Measurements from ENCODE around the gene TUT4. TPM values are rescaled to one million over a fixed set of nuclear protein-coding genes. Genes with fewer than 3 reads are reported as not detected.

TUT4 gene
- total and polyA plus RNA-seq, 2 experiments from 2014 or later: 69.9 to 116 TPM

GRCh38 chr1:52469108-52469507 lies 83.8 kb downstream of the TUT4 start:
- no peaks in the 10 kb centered on the region for H3K27me3 Mint-ChIP-seq (ENCODE audit: insufficient read depth, low read depth, poor library complexity)
- no peaks in the 10 kb centered on the region for H3K4me1 Mint-ChIP-seq
- TF ChIP-seq EZH2phosphoT487 (IDR thresholded peaks at IDR 0.05; ENCODE audit: unreplicated experiment) (no peak), ZNF462 (CRISPR knock-in tag; IDR thresholded peaks at IDR 0.05) (no peak), ZNF331 (CRISPR knock-in tag; IDR thresholded peaks at IDR 0.05; ENCODE audit: low read depth) (no peak), ZNF114 (CRISPR knock-in tag; IDR thresholded peaks at IDR 0.05) (no peak), ETS1 (IDR thresholded peaks at IDR 0.05) (no peak), POLR2AphosphoS5 (IDR thresholded peaks at IDR 0.05; ENCODE audit: low read depth) (no peak), CTCF (conservative IDR thresholded peaks at IDR 0.05; ENCODE audit: low read depth in 2 of 2) (no peak), REST (IDR thresholded peaks at IDR 0.05; ENCODE audit: unreplicated experiment) (no peak), CREB1 (CRISPR knock-in tag; IDR thresholded peaks at IDR 0.05; ENCODE audit: low read depth) (no peak), EZH2 (IDR thresholded peaks at IDR 0.05; ENCODE audit: low read depth, unreplicated experiment) (no peak), JUNB (IDR thresholded peaks at IDR 0.05; ENCODE audit: unreplicated experiment) (no peak), NANOG (IDR thresholded peaks at IDR 0.05; ENCODE audit: borderline replicate concordance) (no peak), STAT1 (IDR thresholded peaks at IDR 0.05; ENCODE audit: unreplicated experiment) (no peak)
- Histone ChIP-seq H3K36me3 (ENCODE audit: insufficient read depth) (0 out of 2 replicates have a peak, but pooled peaks cover 4% of the 10 kb centered on the region), H3K4me1 (ENCODE audit: insufficient read depth) (no peaks in the 10 kb centered on the region), H3K27ac (ENCODE audit: low read depth) (no peak overlapping the region), H3K4me3 (no peak overlapping the region), H3K79me2 (replicated peaks; ENCODE audit: insufficient read depth) (no peaks in the 10 kb centered on the region), H3F3A (replicated peaks; ENCODE audit: low read depth) (no peaks in the 10 kb centered on the region), H2AFZ (no peak overlapping the region), H4K20me1 (replicated peaks; ENCODE audit: insufficient read depth) (no peaks in the 10 kb centered on the region), H3K9me2 (ENCODE audit: insufficient read depth) (no peaks in the 10 kb centered on the region), H3K27me3 (ENCODE audit: insufficient read depth) (no peaks in the 10 kb centered on the region), H3K4me2 (no peak overlapping the region)
- ATAC-seq (no peak), DNase-seq (ENCODE audit: low spot score) (no peak)
- no peak overlapping the region for H3K4me3 Mint-ChIP-seq
- no peak overlapping the region for H3K27ac Mint-ChIP-seq
- H3K36me3 Mint-ChIP-seq (ENCODE audit: low read depth): peaks cover 8% of the 10 kb centered on the region; the same call in 2 of the 3 replicates
- H3K9me3 Mint-ChIP-seq: no peaks in the 10 kb centered on the region

All from GM23338 (cell line).